NCI-H524 (cell line): ENCODE data around the gene DNAH7.
A peak's percentile ranks its signal among the peaks of the same experiment; 100 is the strongest.

ENCODE experiments used
- DNase-seq, 2 experiments: peaks; one replicate each; lab custom pipeline; 2025; lab: John Stamatoyannopoulos, UW

DNAH7 gene

GRCh38 chr2:196077821-196078220, 9.2 kb upstream of the DNAH7 start:
- DNase-seq: no peak

- DNase-seq: no peak
Observed at GRCh38 chr2:196076778-196077568, 8.3 kb upstream of the DNAH7 start.

- DNase-seq: no peak
Observed at GRCh38 chr2:196075196-196075595, 6.6 kb upstream of the DNAH7 start.

DNA sequence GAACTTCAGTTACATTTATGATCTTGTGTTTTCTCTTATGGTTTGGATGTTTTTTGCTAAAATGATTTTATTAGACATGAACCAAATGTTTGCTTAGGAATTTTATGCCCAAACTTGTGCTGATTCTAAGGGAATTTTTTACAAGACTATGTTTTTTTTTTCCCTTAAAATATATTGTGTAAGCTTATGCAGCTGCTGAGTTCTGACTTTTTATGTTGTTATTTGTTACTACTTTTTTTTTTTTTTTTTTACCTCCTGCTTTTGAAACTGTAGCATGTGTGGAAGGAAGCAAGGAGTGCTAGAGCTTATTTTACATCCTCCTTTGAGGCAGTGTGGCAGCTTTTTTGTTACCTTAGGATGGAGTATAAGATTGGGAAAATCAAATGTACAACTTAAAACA, 6.0 kb upstream of the DNAH7 start:
- DNase-seq: no peak

GRCh38 chr2:196073521-196073920, 4.9 kb upstream of the DNAH7 start:
- peak in 1 of 2 experiments; percentile 26 for DNase-seq

DNA sequence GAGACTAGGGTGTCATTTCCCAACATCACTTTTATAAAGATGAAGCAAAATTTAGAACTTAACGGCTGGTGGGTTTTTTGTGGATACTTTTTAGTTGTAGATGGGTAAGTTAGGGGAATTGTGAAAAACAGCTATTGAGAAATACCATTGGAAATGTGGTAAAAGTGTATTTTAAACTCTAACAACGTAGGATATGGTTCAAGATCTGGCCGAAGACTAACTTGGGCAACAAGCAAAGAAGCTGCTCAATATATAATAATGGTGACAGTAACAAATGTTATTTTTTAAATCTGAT, 1.6 kb downstream of the DNAH7 start:
- no peak for DNase-seq

- peak; percentile 34 to 62 for DNase-seq
Observed at GRCh38 chr2:196066291-196067087, 2.1 kb downstream of the DNAH7 start.

DNA sequence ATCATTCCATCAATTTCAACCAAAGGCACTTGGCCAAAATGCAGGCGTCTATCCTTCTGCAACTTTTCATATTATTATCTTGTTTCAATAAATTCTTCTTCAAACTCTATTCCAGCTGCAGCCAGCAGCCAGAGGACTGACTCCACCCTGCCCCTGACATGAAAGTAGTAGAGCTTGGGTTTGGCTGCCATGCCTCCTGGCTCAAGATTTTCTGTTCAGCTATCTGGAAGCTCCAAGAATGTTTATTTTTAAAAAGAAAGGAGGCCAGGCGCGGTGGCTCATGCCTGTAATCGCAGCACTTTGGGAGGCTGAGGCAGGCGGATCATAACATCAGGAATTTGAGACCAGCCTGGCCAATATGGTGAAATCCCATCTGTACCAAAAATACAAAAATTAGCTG, 4.9 kb downstream of the DNAH7 start:
- DNase-seq: no peak

GRCh38 chr2:196059491-196059960, 9.1 kb downstream of the DNAH7 start:
- no peak for DNase-seq

GRCh38 chr2:196054631-196055030, 14.0 kb downstream of the DNAH7 start:
- no peak for DNase-seq

DNA sequence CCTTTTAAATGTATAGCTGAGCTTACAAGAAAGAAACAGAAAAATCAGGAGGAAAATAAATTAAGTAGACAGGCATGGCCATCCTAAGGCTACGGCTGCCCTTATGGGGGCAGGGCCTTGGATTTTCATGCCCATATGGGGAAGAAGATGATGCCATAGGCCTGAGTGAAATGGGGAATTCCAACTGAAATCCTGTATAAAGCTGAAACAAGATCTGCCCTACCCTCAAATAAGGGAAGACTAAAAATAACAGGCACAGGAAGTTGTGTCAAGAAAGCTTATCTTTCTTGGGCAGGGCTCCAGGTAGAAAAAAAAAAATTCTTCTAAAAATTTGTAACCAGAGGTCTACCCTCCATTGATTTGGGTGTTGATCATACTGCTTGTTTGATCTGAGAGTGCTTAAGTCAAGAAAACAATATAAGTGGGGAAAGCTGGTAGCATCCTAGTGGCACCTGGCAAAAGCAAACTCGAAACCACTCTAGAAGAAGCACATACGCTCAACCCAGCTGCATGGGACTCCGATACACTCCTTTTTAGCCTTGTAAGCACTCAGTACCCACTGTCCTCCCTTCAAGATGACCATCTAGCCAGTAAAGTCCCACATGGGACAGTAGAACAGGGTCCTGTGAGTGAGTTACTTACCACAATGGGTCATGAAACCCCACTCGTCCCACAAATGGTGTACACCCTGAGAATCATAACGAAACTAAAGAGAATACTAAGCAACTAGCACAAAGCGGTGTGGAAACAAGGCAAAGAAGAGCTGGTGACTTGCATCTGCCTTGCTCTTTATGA, 22.3 kb downstream of the DNAH7 start:
- no peak for DNase-seq

- DNase-seq: no peak
Observed at GRCh38 chr2:196041786-196042185, 26.9 kb downstream of the DNAH7 start.

DNA sequence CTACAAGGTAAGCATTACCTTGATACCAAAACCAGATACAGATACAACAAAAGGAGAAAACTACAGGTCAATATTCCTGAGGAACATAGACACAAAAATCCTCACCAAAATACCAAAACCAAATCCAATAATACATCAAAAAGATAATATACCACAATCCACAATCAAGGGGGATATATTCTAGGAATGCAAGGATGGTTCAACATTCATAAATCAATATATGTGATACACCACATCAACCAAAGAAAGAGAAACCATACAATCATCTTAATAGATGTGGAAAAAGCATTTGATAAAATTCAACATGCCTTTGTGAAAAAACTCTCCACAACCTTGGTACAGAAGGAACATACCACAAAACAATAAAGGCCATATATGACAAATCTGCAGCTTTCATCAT, 28.4 kb downstream of the DNAH7 start:
- DNase-seq: no peak

DNA sequence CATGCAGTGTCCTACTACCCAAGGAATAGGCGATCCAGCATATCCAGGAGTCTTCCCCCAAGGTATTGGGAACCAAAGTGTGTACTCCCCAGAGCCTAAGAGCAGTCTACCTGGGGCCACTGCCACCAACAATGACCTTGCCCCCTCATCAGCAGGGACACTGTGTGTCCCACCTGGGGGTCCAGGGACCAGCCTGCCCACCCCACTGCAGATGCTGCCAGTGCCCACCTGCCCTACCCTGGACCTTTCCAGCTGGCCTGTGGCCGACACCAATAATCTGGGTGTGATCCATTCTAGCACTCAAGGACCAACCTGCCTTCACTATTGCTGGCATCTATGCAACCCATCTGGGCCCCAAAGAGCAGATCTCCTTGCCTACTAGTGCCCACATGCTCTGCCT, 32.2 kb downstream of the DNAH7 start:
- DNase-seq: no peak

DNA sequence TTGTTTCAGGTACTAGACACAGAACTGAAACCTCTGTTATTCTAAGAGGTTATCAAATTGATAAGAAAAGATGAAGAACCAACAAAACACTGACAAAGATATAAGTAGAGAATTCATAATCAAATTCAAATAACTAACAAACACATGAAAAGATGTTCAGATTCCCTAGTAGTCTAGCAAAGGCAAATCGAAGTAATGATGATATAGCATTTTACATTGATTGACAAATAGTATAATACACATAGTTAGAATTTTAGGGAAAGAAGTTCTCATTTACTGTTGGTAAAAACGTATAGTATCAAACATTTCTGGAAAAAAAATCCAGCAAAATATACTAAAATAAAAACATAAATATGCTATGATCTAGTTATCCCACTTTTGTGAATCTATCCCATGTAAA, 50.6 kb downstream of the DNAH7 start:
- no peak for DNase-seq

GRCh38 chr2:196012314-196012713, 56.3 kb downstream of the DNAH7 start:
- DNase-seq: no peak

DNA sequence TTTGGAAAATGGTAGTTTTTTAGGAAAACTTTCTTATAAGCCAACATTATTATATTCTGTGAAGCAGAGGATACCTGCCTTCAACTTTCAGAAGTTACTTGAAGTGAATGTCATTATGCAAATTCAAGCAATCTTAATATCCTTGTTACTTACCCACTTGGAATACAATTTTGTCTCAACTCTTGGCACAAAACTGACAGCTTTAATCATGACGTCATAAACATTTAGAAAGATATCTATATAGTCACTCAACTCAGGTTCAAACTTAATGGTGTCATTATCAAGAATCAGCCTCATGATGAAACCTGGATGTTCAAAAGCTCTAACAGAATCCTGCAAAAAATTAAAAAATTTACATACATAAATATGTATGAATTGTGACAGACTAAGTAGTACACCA, 68.1 kb downstream of the DNAH7 start:
- DNase-seq: no peak

DNA sequence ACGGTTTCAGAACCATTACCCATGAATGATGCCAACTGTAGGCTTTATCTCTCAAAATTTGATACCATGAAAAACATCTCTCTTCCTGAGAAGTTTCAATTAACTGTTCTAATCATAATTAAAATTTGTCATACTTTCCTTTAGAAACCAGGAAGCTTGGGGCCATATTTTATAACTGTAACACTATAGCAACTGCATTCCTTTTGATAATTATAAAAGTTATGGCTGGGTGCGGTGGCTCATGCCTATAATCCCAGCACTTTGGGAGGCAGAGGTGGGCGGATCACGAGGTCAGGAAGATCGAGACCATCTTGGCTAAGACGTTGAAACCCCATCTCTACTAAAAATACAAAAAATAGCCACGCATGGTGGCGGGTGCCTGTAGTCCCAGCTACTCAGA, 70.6 kb downstream of the DNAH7 start:
- DNase-seq: no peak

DNA sequence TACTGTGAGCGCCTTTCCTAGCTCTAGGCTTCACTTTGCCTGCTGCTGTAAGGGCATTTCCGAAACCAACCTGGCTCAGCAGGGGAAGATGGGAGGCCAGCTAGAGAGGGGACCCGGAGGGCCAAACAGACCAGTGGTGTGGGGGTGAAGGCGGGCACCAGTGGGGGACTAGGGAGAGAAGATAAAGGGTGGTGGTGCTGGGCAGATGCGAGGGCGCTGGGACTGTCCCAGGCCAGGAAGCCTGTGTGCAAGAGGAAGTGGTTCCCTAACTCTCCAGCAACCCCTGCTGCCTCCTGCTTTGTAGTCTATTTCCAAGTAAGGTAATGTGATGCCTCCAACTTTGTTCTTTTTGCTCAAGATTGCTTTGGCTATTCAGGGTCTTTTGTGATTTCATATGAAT, 73.1 kb downstream of the DNAH7 start:
- no peak for DNase-seq

GRCh38 chr2:195993623-195994022, 75.0 kb downstream of the DNAH7 start:
- DNase-seq: no peak

- no peak for DNase-seq
Observed at GRCh38 chr2:195985741-195986140, 82.9 kb downstream of the DNAH7 start.

- DNase-seq: no peak
Observed at GRCh38 chr2:195984923-195985726, 83.5 kb downstream of the DNAH7 start.
